Fibroblast of skin of left biceps (primary cell): ENCODE results near the gene BPIFA1.

ENCODE experiments used
- DNase-seq, 2 experiments: peaks; one replicate each; pipeline ENCODE4 v3.0.0-alpha.2; 2013; ENCODE audit warnings: low read depth in 2 of 2

Gene BPIFA1

DNA sequence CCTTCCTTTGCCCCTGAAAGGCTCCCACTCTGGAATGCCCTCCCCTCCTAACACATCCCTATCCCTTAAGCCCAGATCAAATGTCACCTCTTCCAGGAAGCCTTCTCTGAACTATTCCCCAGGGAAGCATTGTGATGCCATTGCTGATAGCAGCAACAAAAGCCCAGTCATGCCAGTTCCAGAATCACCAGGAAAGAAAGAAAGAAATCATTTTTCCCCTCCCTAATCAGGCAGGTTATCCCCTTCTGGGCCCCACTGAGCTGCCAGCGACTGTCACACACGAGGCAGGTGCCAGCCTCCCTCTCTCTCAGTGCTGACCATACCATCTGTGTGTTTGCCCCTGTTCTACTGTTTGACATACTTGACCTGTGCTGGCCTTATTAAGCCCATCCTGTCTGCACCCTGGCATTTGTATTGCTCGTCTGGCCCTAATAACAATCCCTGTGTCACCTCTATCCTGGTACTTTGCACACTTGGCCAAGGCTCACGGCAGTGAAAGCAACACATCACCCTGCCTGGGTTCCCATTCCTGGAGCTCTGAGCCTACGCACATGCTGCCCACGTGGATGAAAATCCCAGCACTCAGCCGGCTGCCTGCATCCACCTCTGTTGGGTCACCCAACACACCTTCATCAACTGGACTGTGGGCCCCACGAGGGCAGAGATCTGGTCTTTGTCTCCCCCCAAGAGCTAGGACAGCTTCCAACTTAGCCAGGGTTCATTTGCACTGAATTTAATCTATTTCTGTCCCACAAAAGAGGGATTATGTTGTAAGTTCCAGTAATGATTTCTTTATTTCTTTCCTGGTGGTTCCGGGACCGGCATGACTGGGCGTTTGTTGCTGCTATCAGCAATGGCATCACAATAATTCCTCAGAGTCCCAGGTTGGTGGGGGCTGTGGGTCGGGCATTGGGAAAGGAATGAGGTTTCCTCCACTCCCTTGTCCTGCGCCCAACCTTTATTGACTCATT, 42.0 kb downstream of the BPIFA1 start:
- DNase-seq: no peak

DNA sequence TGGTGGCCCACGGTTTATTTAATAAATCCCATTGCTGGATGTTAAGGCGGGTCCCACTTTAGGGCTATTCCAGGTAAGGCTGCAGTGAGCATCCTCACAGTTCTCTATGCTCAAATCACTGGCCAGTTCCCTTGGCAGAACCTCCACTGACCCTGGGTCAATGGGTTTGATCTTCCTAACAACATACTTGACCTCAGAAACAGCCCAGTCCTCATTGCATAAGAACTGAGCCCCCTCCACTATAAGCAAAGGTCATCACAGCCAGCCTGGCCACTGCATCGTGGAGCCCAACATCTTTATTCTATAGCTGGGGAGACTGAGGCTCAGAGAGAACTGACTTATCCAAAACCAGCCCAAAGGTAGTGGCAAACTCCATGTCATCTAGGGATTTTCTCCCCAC, 42.9 kb downstream of the BPIFA1 start:
- no peak for DNase-seq

DNA sequence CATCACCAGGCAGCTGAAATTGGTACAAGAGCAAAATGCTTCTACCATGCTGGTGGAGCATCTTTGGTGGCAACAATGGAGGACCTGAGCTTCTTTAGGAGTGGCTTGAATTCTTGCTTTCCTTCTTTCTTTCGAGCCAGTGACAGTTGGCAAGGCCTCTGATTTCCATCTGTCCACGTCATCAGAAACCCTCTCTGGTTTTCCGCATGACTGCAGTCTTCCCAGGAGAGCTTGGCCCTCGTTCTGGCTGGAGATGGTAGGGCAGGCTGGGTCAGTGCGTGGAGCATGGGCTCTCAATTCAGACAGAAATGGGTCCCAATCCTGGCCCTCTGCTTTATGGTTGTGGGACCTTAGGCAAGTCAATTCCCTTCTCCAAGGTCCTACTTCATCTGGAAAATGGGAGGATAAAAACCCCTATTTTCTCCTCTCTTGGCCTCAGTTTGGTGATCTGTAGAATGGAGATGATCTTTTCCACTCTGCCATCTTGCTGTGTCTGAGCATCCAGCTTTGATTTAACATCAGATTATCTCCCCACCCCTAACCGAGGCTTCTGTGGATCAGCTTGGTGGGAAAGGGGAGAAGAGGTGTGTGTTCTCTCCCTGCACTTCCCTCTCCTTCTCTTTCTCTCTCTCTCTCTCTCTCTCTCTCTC, 43.6 kb downstream of the BPIFA1 start:
- no peak for DNase-seq

DNA sequence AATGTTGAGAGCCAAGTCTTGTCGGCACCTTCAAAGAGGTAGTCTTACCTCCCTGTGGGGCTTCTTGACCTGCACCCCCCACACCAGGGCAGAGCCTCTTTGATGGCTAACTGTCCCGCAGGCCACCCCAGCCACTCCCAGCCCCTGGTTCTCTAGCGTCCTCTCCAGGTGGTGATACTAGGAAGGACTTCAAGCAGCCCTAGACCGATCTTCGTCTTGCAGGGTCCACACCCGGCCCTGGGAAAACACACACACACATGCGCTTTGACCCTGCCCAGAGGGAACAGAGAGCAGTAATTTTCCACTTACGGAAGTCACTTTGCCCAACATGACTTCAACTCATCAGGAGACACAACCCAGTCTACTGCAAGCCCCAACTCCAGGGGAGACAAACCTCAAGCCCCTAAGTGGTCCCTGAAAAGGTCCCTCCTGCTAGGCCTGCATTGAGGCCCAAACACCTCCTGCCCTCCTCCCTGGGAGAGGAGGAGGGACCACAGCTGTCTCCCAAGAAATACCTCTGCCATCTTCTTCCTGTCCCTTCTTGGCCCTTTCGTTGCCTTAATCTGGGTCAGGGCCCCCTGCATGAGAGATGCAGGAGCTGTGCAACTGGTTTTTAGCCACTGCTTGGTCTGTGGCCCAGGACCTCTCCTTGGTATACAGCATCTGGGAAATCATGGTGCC, 44.3 kb downstream of the BPIFA1 start:
- no peak for DNase-seq

DNA sequence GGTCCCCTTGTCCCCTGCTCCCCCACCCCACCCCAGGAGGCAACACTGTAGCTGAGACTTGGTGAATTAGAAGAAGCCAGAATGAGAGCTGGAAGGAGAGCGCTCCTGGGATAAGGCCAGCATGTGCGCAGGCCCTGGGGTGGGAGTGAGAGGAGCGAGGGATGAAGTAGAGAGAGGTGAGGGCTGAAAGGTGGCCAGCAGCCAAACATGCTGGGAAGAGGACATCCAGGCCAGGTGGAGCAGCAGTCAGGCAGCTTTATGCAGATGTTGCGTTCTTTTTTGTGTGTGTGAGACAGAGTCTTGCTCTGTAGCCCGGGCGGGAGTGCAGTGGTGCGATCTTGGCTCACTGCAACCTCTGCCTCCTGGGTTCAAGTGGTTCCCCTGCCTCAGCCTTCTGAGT, 45.0 kb downstream of the BPIFA1 start:
- no peak for DNase-seq

DNA sequence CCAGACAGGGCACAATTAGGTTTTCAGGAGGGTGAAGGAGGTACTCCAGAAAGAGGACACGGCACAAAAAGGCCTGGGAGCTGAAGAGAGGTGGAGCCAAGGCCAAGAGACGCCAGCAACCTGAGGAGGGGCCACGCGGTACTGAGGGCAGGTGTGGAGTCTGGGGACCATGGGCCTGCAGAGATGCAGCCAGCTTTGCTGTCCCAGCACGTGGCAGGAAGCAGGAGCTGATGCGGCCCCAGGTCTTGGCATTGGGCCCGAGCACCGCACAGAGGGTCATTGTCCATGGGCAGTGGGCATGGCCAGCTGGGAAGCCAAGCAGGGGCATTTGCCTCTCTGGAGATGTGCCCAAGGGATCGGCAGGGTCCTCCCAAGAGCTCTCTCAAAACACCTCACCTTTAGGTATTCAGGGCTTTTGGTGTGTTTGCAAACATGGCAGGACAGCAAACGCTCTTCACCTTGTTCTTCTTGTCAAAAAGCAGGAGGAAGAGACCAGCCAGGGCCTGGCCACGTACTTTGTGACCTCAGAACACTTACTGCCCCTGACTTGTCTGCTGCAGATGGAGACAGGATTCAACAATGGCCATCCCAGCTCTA, 45.9 kb downstream of the BPIFA1 start:
- no peak for DNase-seq

DNA sequence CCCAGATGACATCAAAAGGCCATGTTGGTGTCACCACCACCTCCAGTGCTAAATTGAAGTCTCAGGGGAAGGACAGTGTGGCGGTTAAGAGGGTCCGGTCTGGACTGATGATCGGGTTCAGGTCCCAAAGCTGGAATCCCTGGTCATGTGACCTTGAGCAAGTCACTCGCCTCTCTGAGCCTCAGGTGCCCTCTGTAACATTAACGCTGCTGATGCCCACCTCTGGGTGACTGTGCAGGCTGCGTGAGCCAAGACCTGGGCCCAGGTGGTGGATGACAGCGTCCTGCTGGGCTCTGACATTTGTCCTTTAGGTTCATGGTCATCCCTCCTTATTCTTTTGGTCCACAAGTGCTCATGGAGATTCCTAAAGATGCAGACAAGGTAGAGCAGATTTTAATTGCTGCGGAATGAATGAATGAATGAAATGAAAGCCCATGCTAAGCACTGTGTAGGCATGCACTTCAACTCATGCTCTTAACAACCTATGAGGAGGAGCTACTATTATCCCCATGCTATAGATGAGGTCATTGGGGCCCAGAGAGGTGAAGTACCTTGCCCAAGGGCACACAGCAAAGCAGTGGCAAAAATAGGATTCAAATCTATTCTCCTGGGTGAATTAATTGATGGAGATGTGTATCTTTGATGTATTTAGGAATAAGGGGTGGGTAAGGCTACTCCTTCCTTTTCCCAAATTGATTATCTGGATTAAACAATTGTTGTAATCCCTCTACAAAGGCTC, 46.6 kb downstream of the BPIFA1 start:
- no peak for DNase-seq

DNA sequence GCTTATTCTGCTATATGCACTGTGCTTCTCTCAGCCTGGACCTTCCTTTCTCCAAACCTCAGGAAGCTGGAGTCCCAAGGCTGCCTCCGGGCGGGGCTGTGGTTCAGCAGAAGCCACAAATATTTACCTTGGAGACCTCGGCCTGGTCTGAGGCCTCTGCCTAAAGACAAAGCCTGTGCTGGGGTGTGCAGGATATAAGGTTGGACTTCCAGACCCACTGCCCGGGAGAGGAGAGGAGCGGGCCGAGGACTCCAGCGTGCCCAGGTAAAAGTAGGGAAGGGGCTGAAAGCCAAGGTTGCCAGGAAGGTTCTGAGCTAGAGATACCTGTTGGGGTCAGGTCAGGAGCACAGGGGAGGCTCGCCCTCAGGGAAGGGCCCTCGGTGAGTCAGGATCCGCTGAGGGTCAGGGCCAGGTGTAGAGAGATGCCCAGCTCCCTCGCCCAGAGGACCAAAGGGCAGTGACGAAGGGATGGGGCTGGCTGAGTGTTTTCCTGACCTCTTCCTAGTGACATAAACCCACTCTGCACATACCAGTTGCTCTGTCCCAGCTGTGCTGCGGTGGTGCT, 47.3 kb downstream of the BPIFA1 start, which contains the start of gene BPIFB1:
Gene BPIFB1 (plus strand): TSS at position 224 of the 565 bp plus-strand sequence. CDS start 2,860 bp downstream, outside the sequence.
- DNase-seq: no peak

DNA sequence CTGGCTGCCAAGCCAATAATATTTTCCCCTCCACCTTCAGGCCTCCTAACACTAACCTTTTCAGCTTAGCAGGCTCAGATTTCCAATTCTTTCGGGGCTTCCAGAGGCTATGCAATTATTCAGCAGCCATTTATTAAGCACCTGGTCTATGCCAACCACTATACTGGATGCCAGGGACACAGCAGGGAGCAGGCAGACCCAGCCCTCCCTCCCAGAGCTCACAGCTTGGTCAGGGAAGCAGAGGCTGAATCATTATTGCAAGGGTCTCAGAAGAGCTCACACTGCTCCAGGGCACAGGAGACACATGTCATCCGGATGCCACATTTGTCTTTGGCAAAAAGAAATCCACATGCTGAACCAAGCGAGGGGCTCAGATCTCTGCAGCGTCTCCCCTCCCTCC, 48.5 kb downstream of the BPIFA1 start:
- no peak for DNase-seq

DNA sequence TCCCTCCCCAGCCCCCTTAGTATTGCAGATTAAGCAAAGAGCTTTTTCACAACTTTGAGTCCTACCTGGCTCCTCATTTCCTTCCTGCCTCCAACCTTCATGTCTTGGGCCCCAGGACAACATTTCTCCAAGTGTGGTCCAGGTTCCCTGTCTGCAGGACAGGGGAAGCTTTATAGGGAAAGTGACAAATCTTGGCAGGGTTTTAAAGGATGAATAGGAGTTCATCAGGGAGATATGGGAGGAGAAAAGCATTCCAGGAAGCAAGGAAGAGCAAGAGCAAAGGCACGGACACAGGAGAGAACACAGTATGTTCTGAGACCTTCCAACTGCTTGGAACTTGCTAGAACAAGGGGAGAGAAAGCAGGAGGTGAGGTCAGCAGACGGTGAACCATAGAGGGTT, 49.1 kb downstream of the BPIFA1 start:
- DNase-seq: no peak

DNA sequence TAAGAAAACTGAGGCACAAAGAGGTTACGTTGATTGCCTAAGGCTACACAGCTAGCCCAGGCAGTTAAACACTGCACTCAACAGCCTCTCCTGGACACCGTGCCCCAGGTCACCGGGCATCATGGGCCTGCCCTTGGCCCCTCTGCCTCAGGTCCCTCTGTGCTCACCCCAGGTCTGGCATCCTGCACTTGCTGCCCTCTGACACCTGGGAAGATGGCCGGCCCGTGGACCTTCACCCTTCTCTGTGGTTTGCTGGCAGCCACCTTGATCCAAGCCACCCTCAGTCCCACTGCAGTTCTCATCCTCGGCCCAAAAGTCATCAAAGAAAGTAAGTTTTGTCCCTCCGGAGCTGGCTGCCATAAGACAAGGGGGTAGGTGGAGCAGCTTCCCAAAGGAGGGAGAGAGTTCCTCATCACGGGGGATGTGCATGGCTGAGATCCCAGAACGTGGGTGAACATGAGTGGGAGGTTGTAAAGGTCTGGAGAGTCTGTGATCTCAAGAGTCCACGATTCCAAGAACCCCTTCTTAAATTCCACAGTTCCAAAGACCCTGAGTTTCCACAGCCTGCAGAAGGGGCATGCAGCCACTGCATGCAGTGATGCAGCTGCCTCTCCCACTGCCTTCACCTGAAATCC, 50.2 kb downstream of the BPIFA1 start:
- DNase-seq: no peak

DNA sequence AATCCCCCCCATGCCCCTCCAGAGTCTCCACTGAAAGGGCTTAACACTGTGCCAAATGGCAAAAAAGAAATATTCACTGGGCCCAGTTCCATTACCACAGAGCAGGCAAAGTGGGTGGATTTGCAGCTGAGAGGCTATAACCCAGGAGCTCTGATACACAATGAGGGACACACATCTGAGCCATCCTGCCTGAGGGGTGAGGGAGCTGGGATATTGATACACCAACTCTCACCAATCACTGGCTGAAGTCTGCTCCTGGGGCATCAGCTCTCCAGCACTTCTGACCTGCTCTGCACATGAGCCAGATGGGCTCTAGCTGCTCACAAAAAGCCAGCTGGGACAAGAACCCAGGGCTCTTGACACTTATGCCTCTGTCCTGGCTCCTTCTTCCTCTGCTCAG, 52.1 kb downstream of the BPIFA1 start:
- no peak for DNase-seq

DNA sequence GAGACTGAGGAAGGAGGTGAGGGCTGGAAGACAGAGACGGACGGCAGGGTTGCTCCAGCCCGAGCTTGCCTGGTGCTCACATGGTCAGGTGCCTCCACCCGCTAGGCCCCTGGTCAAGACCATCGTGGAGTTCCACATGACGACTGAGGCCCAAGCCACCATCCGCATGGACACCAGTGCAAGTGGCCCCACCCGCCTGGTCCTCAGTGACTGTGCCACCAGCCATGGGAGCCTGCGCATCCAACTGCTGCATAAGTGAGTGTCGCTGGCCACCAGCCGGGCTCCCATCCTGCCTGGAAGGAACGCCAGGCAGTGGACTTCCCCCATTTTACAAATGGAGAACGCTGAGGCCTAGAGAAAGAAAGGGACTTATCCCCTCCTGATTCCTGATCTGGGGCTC, 55.1 kb downstream of the BPIFA1 start:
- DNase-seq: no peak

DNA sequence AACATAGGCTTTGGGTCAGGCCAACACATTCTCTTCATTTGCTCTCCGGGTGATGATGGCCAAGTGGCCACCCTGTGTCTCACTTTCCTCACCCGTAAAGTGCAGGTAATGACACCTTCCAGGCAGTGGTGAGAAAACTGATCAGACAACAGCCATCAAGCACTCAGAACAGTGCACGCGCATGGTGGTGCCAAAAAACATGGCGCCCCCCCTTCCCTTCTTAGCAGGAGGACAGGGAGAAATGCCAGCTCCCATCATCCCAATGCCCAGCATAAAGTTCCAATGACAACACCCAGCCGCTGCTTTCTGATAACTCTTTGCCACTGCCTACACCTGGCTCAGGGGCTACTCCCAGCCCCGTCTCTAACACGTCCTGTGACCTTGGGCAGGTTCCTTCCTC, 55.6 kb downstream of the BPIFA1 start:
- no peak for DNase-seq

DNA sequence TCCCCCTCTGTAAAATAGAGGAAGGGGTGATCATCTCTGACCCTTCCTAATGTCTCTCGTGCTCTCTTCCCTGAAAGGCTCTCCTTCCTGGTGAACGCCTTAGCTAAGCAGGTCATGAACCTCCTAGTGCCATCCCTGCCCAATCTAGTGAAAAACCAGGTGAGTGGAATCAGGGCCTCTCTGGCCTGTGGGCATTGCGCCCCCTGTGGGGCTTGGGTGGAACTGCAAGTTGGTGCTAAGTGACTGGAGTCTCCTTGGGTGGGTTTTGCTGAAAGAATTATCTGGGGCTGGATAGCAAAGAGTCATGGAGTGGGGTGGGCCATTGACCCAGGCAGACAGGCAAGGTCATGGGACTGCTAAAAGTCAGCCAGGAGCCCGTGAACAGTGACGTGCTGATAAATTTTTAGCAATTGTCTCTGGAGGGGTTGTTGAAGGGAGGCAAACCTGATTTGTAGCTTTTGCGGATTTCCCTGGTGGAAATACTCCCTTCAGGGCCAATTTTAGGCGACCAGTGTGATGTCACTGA, 56.1 kb downstream of the BPIFA1 start:
- no peak for DNase-seq
